Measurements from ENCODE around the gene PRKAA1. TPM values are rescaled to one million over a fixed set of nuclear protein-coding genes. Genes with fewer than 3 reads are reported as not detected.
A peak's percentile ranks its signal among the peaks of the same experiment; 100 is the strongest.
"Not testable (repeated sequence)": the region's sequence is repeated elsewhere in the genome, so short reads cannot be mapped to it uniquely, and the experiment has no call there.

The PRKAA1 gene
- total RNA-seq, 1 experiment from 2014 or later: 58.1 TPM

DNA sequence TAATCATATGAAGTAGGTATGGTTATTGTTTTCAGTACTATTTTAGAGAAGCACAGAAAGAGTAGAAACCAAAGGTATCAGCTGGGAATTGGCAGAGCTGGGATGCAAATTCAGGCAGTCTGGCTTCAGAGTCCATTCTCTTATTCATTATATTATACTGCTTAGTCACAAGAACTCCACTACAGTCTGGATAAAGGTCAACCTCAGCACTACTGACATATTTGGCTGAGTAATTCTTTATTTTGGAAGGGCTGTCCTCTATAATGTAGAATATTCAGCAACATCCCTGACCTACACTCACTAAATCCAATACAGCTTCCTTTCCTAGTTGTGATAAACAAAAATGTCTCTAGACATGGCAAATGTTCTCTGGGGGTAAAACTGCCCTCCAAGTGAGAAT, 80.9 kb downstream of the PRKAA1 start:
- ChIA-PET CTCF (interaction anchor here (0.7 to 1.7 kb wide), 2 partner anchors 166 to 1138 kb away, joined by 4 read pairs; no protein-coding TSS in a partner anchor), POLR2A (no interaction called here)
- Mint-ChIP-seq H3K27me3 (ENCODE audit: insufficient read depth, unreplicated experiment) (no peaks in the 10 kb centered on the region), H3K4me3 (ENCODE audit: unreplicated experiment) (no peak overlapping the region), H3K36me3 (ENCODE audit: insufficient read depth, unreplicated experiment) (peaks cover 32% of the 10 kb centered on the region), H3K27ac (ENCODE audit: low read depth, unreplicated experiment) (no peak overlapping the region), H3K9me3 (ENCODE audit: unreplicated experiment) (peaks cover 6% of the 10 kb centered on the region), H3K4me1 (ENCODE audit: insufficient read depth, unreplicated experiment) (no peaks in the 10 kb centered on the region)
- intact Hi-C loops (cut with micrococcal nuclease): no loop called here
- DNase-seq (ENCODE audit: unreplicated experiment): no peak
- TF ChIP-seq, protein P1, sequence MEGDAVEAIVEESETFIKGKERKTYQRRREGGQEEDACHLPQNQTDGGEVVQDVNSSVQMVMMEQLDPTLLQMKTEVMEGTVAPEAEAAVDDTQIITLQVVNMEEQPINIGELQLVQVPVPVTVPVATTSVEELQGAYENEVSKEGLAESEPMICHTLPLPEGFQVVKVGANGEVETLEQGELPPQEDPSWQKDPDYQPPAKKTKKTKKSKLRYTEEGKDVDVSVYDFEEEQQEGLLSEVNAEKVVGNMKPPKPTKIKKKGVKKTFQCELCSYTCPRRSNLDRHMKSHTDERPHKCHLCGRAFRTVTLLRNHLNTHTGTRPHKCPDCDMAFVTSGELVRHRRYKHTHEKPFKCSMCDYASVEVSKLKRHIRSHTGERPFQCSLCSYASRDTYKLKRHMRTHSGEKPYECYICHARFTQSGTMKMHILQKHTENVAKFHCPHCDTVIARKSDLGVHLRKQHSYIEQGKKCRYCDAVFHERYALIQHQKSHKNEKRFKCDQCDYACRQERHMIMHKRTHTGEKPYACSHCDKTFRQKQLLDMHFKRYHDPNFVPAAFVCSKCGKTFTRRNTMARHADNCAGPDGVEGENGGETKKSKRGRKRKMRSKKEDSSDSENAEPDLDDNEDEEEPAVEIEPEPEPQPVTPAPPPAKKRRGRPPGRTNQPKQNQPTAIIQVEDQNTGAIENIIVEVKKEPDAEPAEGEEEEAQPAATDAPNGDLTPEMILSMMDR (IDR thresholded peaks at IDR 0.05; ENCODE audit: unreplicated experiment): no peak
- BruUV-seq (replicated peaks): no TSS peak

DNA sequence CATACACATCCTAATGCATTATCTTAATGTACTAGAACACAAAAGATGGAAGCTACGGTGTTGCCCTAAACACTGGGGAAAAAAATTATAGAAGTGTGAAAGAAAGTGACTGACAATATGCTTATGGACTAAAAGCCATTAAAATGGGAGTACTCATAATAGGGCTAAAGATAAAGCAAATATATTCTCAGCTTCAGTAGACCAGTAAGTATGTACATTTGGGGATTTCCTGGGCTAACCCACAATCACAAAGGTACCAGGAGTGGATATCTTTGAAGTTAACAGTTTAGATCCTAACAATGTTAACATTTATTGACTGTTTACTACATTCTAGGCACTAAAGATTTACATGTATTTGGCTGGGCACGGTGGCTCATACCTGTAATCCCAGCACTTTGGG, 81.6 kb downstream of the PRKAA1 start:
- peaks cover 31% of the 10 kb centered on the region for H3K36me3 Mint-ChIP-seq (ENCODE audit: insufficient read depth, unreplicated experiment)
- H3K27me3 Mint-ChIP-seq (ENCODE audit: insufficient read depth, unreplicated experiment): no peaks in the 10 kb centered on the region
- no peaks in the 10 kb centered on the region for H3K4me1 Mint-ChIP-seq (ENCODE audit: insufficient read depth, unreplicated experiment)
- H3K4me3 Mint-ChIP-seq (ENCODE audit: unreplicated experiment): no peak overlapping the region
- intact Hi-C loops (cut with micrococcal nuclease): no loop called here
- H3K27ac Mint-ChIP-seq (ENCODE audit: low read depth, unreplicated experiment): no peak overlapping the region
- ChIA-PET POLR2A (no interaction called here), CTCF (interaction anchor here (0.6 to 1.7 kb wide), 4 partner anchors 8 to 1164 kb away, joined by 3 to 4 read pairs (median 4); no protein-coding TSS in a partner anchor)
- BruUV-seq (replicated peaks): no TSS peak
- TF ChIP-seq, protein P1 (IDR thresholded peaks at IDR 0.05; ENCODE audit: unreplicated experiment): no peak
- peaks cover 6% of the 10 kb centered on the region for H3K9me3 Mint-ChIP-seq (ENCODE audit: unreplicated experiment)
- DNase-seq (ENCODE audit: unreplicated experiment): no peak

DNA sequence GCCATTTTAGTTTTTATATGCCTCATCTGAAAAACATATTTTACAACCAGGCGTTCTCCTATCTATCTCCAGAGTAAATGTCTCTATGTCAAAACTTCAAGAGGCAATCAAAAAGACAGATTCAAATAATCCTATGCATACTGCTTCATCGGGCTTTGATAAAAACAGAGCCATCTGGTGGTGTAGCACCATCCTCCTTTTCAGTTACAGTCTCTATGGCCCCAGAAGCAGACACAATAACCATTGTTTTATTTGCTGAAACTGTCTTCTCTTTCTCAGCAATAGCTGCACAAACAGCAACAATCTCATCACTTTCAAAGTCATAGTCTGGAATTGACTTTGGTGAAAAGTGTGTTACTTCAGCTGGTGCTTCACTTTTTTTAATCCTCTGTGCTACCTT, 82.2 kb downstream of the PRKAA1 start:
- TF ChIP-seq, protein P1 (IDR thresholded peaks at IDR 0.05; ENCODE audit: unreplicated experiment): no peak
- H3K36me3 Mint-ChIP-seq (ENCODE audit: insufficient read depth, unreplicated experiment): peaks cover 27% of the 10 kb centered on the region
- no peak overlapping the region for H3K27ac Mint-ChIP-seq (ENCODE audit: low read depth, unreplicated experiment)
- H3K4me1 Mint-ChIP-seq (ENCODE audit: insufficient read depth, unreplicated experiment): no peaks in the 10 kb centered on the region
- ChIA-PET CTCF (interaction anchor here (0.6 to 1.7 kb wide), 2 partner anchors 1136 to 1165 kb away, joined by 3 to 4 read pairs; no protein-coding TSS in a partner anchor), POLR2A (interaction anchor here (1.3 kb wide), 1 partner anchor 7 kb away, joined by 3 read pairs; no protein-coding TSS in a partner anchor)
- BruUV-seq (replicated peaks): TSS peak; percentile 40
- no peaks in the 10 kb centered on the region for H3K27me3 Mint-ChIP-seq (ENCODE audit: insufficient read depth, unreplicated experiment)
- intact Hi-C loops (cut with micrococcal nuclease): no loop called here
- no peak overlapping the region for H3K4me3 Mint-ChIP-seq (ENCODE audit: unreplicated experiment)
- peak; percentile 11 for DNase-seq (ENCODE audit: unreplicated experiment)
- peaks cover 6% of the 10 kb centered on the region for H3K9me3 Mint-ChIP-seq (ENCODE audit: unreplicated experiment)

DNA sequence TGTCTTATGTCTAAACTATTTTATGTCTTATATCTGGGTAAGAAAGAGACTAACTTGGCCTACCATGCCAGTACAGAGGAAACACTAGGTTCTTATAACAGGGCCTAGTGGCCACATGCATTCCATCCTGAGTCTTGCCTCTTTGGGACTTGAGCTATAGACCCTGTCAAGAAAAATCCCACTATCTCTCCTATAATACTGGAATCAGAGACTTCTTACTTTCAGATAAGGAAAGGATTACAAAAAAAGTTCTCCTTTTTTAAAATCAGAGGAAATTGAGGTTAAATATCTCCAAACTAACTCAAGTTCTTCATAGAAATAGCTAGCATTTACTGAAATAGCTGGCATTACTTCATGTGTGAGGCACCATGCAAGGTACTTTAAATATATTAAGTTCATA, 84.2 kb downstream of the PRKAA1 start:
- ChIA-PET POLR2A (interaction anchor here (0.5 to 1.4 kb wide), 2 partner anchors 14 to 1043 kb away, joined by 3 to 4 read pairs; no protein-coding TSS in a partner anchor), CTCF (interaction anchor here (0.6 to 1.7 kb wide), 3 partner anchors 27 to 1995 kb away, joined by 3 to 4 read pairs (median 3); no protein-coding TSS in a partner anchor)
- Mint-ChIP-seq H3K4me3 (ENCODE audit: unreplicated experiment) (no peak overlapping the region), H3K9me3 (ENCODE audit: unreplicated experiment) (peaks cover 2% of the 10 kb centered on the region), H3K36me3 (ENCODE audit: insufficient read depth, unreplicated experiment) (peaks cover 21% of the 10 kb centered on the region), H3K27ac (ENCODE audit: low read depth, unreplicated experiment) (no peak overlapping the region), H3K27me3 (ENCODE audit: insufficient read depth, unreplicated experiment) (no peaks in the 10 kb centered on the region), H3K4me1 (ENCODE audit: insufficient read depth, unreplicated experiment) (no peaks in the 10 kb centered on the region)
- BruUV-seq (replicated peaks): no TSS peak
- TF ChIP-seq, protein P1 (IDR thresholded peaks at IDR 0.05; ENCODE audit: unreplicated experiment): no peak
- intact Hi-C loops (cut with micrococcal nuclease): no loop called here
- no peak for DNase-seq (ENCODE audit: unreplicated experiment)

DNA sequence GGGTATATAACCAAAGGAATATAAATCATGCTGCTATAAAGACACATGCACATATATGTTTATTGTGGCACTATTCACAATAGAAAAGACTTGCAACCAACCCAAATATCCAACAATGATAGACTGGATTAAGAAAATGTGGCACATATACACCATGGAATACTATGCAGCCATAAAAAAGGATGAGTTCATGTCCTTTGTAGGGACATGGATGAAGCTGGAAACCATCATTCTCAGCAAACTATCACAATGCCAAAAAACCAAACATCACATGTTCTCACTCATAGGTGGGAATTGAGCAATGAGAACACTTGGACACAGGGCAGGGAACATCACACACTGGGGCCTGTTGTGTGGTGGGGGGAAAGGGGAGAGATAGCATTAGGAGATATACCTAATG, 87.6 kb downstream of the PRKAA1 start:
- POLR2A ChIA-PET; CTCF ChIA-PET; intact Hi-C loops (cut with micrococcal nuclease); H3K27ac Mint-ChIP-seq (ENCODE audit: low read depth, unreplicated experiment); BruUV-seq (replicated peaks); H3K27me3 Mint-ChIP-seq (ENCODE audit: insufficient read depth, unreplicated experiment); DNase-seq (ENCODE audit: unreplicated experiment); H3K4me1 Mint-ChIP-seq (ENCODE audit: insufficient read depth, unreplicated experiment); H3K4me3 Mint-ChIP-seq (ENCODE audit: unreplicated experiment): not testable (repeated sequence)
- Mint-ChIP-seq H3K36me3 (ENCODE audit: insufficient read depth, unreplicated experiment) (peaks cover 11% of the 10 kb centered on the region), H3K9me3 (ENCODE audit: unreplicated experiment) (peaks cover 15% of the 10 kb centered on the region)

Data from MCF 10A (cell line).